ENCODE results near the gene OR2D2. TPM values are rescaled to one million over a fixed set of nuclear protein-coding genes. Genes with fewer than 3 reads are reported as not detected.

The OR2D2 gene
- not detected for total RNA-seq
- polyA plus RNA-seq (ENCODE audit: insufficient read depth in 1 of 8, insufficient read length in 8 of 8, low replicate concordance in 1 of 8) = not detected
- long read RNA-seq, donor 1 = 0 reads
- long read RNA-seq, donor 2 = 0 reads
- long read RNA-seq, donor 3 = 0 reads
- long read RNA-seq, donor 4 = 0 reads
- long read RNA-seq, donor 5 = 0 reads
- long read RNA-seq, donor 6 = 0 reads
- long read RNA-seq, donor 7 = 0 reads
- long read RNA-seq, donor 8 = 0 reads
- long read RNA-seq, donor 9 = 0 reads
- long read RNA-seq, donor 10 = 0 reads
- long read RNA-seq, donor 11 = 0 reads

GRCh38 chr11:6892400-6892799, at the start of gene OR2D2:
Gene OR2D2 (minus strand): TSS chr11:6892500. CDS start chr11:6892500, 0 bp downstream.
- no peak within 1 kb of the TSS for H3K4me3 ChIP-seq (ENCODE audit: low read length)
- WGBS (ENCODE audit: insufficient coverage) = no CpG with 5 or more reads among the region's 2 CpGs
- H3K4me1 ChIP-seq (ENCODE audit: control insufficient read depth, insufficient read depth, low read length) = no peaks in the 10 kb centered on the region
- H3K9me3 ChIP-seq (replicated peaks; ENCODE audit: control insufficient read depth, low read depth, low read length) = no peaks in the 10 kb centered on the region
- no peak within 1 kb of the TSS for H3K27ac ChIP-seq (ENCODE audit: low read length)
- no peaks in the 10 kb centered on the region for H3K36me3 ChIP-seq (ENCODE audit: control insufficient read depth, insufficient read depth, low read length)
- no peak for DNase-seq
- no peaks in the 10 kb centered on the region for H3K27me3 ChIP-seq (ENCODE audit: control insufficient read depth, insufficient read depth, low read length)

GRCh38 chr11:6941970-6942369, 49.7 kb upstream of the OR2D2 start:
- H3K4me3 ChIP-seq (ENCODE audit: low read length) = no peak overlapping the region
- H3K4me1 ChIP-seq (ENCODE audit: control insufficient read depth, insufficient read depth, low read length) = no peaks in the 10 kb centered on the region
- H3K27me3 ChIP-seq (ENCODE audit: control insufficient read depth, insufficient read depth, low read length) = no peaks in the 10 kb centered on the region

GRCh38 chr11:6932145-6932544, 39.8 kb upstream of the OR2D2 start:
- H3K9me3 ChIP-seq (replicated peaks; ENCODE audit: control insufficient read depth, low read depth, low read length) = no peaks in the 10 kb centered on the region
- H3K36me3 ChIP-seq (ENCODE audit: control insufficient read depth, insufficient read depth, low read length) = no peaks in the 10 kb centered on the region
- 79% methylated on average over 5 of the region's 7 CpGs for WGBS (ENCODE audit: insufficient coverage)
- no peak overlapping the region for H3K27ac ChIP-seq (ENCODE audit: low read length)
- no peak overlapping the region for H3K4me3 ChIP-seq (ENCODE audit: low read length)
- H3K27me3 ChIP-seq (ENCODE audit: control insufficient read depth, insufficient read depth, low read length) = no peaks in the 10 kb centered on the region
- H3K4me1 ChIP-seq (ENCODE audit: control insufficient read depth, insufficient read depth, low read length) = peaks cover 3% of the 10 kb centered on the region
- DNase-seq = no peak

More at GRCh38 chr11:6941970-6942369, 49.7 kb upstream of the OR2D2 start:
- no peaks in the 10 kb centered on the region for H3K9me3 ChIP-seq (replicated peaks; ENCODE audit: control insufficient read depth, low read depth, low read length)
- no peak overlapping the region for H3K27ac ChIP-seq (ENCODE audit: low read length)
- no peaks in the 10 kb centered on the region for H3K36me3 ChIP-seq (ENCODE audit: control insufficient read depth, insufficient read depth, low read length)
- no peak for DNase-seq

- no CpG with 5 or more reads among the region's 3 CpGs for WGBS (ENCODE audit: insufficient coverage)
- Histone ChIP-seq H3K36me3 (ENCODE audit: control insufficient read depth, insufficient read depth, low read length) (no peaks in the 10 kb centered on the region), H3K4me1 (ENCODE audit: control insufficient read depth, insufficient read depth, low read length) (peaks cover 4% of the 10 kb centered on the region), H3K4me3 (ENCODE audit: low read length) (no peak overlapping the region), H3K27ac (ENCODE audit: low read length) (no peak overlapping the region), H3K27me3 (ENCODE audit: control insufficient read depth, insufficient read depth, low read length) (peaks cover 4% of the 10 kb centered on the region), H3K9me3 (replicated peaks; ENCODE audit: control insufficient read depth, low read depth, low read length) (no peaks in the 10 kb centered on the region)
- peak; percentile 46 for DNase-seq
Observed at GRCh38 chr11:6931146-6931713, 38.9 kb upstream of the OR2D2 start.

GRCh38 chr11:6928916-6929315, 36.6 kb upstream of the OR2D2 start:
- Histone ChIP-seq H3K9me3 (replicated peaks; ENCODE audit: control insufficient read depth, low read depth, low read length) (no peaks in the 10 kb centered on the region), H3K36me3 (ENCODE audit: control insufficient read depth, insufficient read depth, low read length) (no peaks in the 10 kb centered on the region), H3K4me1 (ENCODE audit: control insufficient read depth, insufficient read depth, low read length) (peaks cover 5% of the 10 kb centered on the region), H3K27ac (ENCODE audit: low read length) (no peak overlapping the region), H3K4me3 (ENCODE audit: low read length) (no peak overlapping the region), H3K27me3 (ENCODE audit: control insufficient read depth, insufficient read depth, low read length) (peaks cover 5% of the 10 kb centered on the region)
- DNase-seq = no peak
- WGBS (ENCODE audit: insufficient coverage) = 80% methylated on average over 2 of the region's 4 CpGs

- 21% methylated on average over 6 of the region's 11 CpGs for WGBS (ENCODE audit: insufficient coverage)
- H3K27me3 ChIP-seq (ENCODE audit: control insufficient read depth, insufficient read depth, low read length) = peaks cover 5% of the 10 kb centered on the region
- peaks cover 5% of the 10 kb centered on the region for H3K4me1 ChIP-seq (ENCODE audit: control insufficient read depth, insufficient read depth, low read length)
- H3K9me3 ChIP-seq (replicated peaks; ENCODE audit: control insufficient read depth, low read depth, low read length) = no peaks in the 10 kb centered on the region
- H3K27ac ChIP-seq (ENCODE audit: low read length) = no peak overlapping the region
- no peaks in the 10 kb centered on the region for H3K36me3 ChIP-seq (ENCODE audit: control insufficient read depth, insufficient read depth, low read length)
- DNase-seq = no peak
- H3K4me3 ChIP-seq (ENCODE audit: low read length) = peak overlapping the region; percentile 58
Observed at GRCh38 chr11:6927030-6927617, 34.8 kb upstream of the OR2D2 start.

GRCh38 chr11:6926208-6927029, 34.1 kb upstream of the OR2D2 start, which contains the start of gene ZNF215:
Gene ZNF215 (plus strand): TSS chr11:6926426. CDS start chr11:6932273, 5,847 bp downstream.
- H3K4me1 ChIP-seq (ENCODE audit: control insufficient read depth, insufficient read depth, low read length) = peaks cover 5% of the 10 kb centered on the region
- peak within 1 kb of the TSS; percentile 58 for H3K4me3 ChIP-seq (ENCODE audit: low read length)
- peak; percentile 87 for DNase-seq
- H3K27me3 ChIP-seq (ENCODE audit: control insufficient read depth, insufficient read depth, low read length) = peaks cover 5% of the 10 kb centered on the region
- no peaks in the 10 kb centered on the region for H3K9me3 ChIP-seq (replicated peaks; ENCODE audit: control insufficient read depth, low read depth, low read length)
- under 1% methylated on average over 55 of the region's 61 CpGs for WGBS (ENCODE audit: insufficient coverage)
- H3K36me3 ChIP-seq (ENCODE audit: control insufficient read depth, insufficient read depth, low read length) = no peaks in the 10 kb centered on the region
- H3K27ac ChIP-seq (ENCODE audit: low read length) = peak within 1 kb of the TSS; percentile 45

- 73% methylated on average over 1 of the region's 2 CpGs for WGBS (ENCODE audit: insufficient coverage)
- peak overlapping the region; percentile 24 for H3K27ac ChIP-seq (ENCODE audit: low read length)
- H3K36me3 ChIP-seq (ENCODE audit: control insufficient read depth, insufficient read depth, low read length) = no peaks in the 10 kb centered on the region
- peak; percentile 26 for DNase-seq
- H3K9me3 ChIP-seq (replicated peaks; ENCODE audit: control insufficient read depth, low read depth, low read length) = no peaks in the 10 kb centered on the region
- H3K4me1 ChIP-seq (ENCODE audit: control insufficient read depth, insufficient read depth, low read length) = peaks cover 5% of the 10 kb centered on the region
- H3K4me3 ChIP-seq (ENCODE audit: low read length) = peak overlapping the region; percentile 58
- peaks cover 5% of the 10 kb centered on the region for H3K27me3 ChIP-seq (ENCODE audit: control insufficient read depth, insufficient read depth, low read length)
Observed at GRCh38 chr11:6925636-6926207, 33.4 kb upstream of the OR2D2 start.

GRCh38 chr11:6925007-6925577, 32.8 kb upstream of the OR2D2 start:
- H3K27me3 ChIP-seq (ENCODE audit: control insufficient read depth, insufficient read depth, low read length) = peaks cover 5% of the 10 kb centered on the region
- no peaks in the 10 kb centered on the region for H3K36me3 ChIP-seq (ENCODE audit: control insufficient read depth, insufficient read depth, low read length)
- DNase-seq = no peak
- H3K4me1 ChIP-seq (ENCODE audit: control insufficient read depth, insufficient read depth, low read length) = peaks cover 5% of the 10 kb centered on the region
- no peak overlapping the region for H3K4me3 ChIP-seq (ENCODE audit: low read length)
- H3K9me3 ChIP-seq (replicated peaks; ENCODE audit: control insufficient read depth, low read depth, low read length) = no peaks in the 10 kb centered on the region
- no peak overlapping the region for H3K27ac ChIP-seq (ENCODE audit: low read length)
